GM10847 (cell line): ENCODE data around the gene CLPTM1L.

Experiments used
- POLR2A ChIP-seq: IDR thresholded peaks from 2 replicates; pipeline ENCODE4 v1.6.1; 2011; ENCODE audit not compliant: insufficient read length; ENCODE audit errors: extremely low read depth

Gene CLPTM1L

DNA sequence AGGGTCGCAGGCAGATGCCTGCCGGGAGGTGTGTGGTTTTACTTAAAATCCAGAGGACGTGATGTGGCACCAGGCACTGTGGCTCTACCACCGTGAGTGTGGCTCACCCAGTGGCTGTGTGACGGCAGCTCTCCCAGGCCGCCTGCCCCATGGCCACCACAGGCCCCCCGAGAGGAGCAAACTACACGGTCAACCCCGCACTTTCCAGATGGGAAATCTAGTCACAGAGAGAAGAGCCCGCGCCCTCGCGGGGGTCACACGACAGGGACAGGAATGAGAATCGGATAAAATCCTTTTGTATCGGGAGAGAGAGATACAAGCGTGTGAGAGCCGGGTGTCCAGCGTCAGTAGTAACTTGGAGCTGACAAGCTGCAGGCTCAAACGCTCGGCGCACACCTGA lies 74.5 kb downstream of the CLPTM1L start:
- no peak for TF ChIP-seq POLR2A

DNA sequence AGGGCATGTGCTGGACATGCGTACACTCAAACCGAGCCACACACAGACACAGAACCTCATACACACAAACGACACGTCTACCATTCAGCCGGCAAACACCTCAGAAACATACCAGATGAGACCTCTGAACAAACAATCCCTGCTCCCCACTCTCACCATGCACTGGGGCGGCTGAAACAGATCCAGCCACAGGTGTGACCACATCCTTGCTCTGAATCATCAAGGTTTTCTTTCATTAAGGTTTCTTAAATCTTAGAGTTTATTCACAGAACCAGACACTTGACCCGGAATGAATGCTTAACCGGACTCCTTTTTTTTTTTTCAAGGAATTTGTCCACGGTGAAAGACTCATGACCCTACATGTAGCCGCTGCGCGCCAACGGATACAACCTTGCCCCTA lies 76.2 kb downstream of the CLPTM1L start:
- no peak for TF ChIP-seq POLR2A

DNA sequence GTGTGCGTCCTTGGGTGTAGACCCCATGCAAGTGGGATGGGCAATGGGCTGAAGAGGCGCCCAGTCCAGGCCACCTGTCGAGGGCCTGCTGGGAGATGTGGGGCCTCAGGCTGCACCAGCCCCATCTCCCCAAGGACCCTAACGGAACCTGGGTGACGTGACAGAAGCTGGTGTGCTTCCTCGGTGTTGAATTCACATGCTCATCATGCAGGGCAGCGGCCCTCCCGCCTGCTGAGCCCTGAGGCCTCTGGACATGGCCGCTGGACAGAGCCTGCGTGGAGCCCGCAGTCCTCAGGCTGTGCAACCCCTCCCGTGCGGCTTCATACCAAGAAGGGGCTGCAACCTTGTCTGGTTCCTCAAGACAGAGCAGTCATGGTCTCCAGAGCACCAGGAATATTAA lies 76.8 kb downstream of the CLPTM1L start:
- no peak for TF ChIP-seq POLR2A
